Spleen (tissue), 11 donors: Measurements from ENCODE around the gene WDR73. TPM values are rescaled to one million over a fixed set of nuclear protein-coding genes. Genes with fewer than 3 reads are reported as not detected.
A peak's percentile ranks its signal among the peaks of the same experiment; 100 is the strongest.

ENCODE experiments used
- DNase-seq: peaks from one replicate; pipeline ENCODE4 v3.0.0-alpha.2; 2020
- H3K27ac ChIP-seq, 8 donors: fragments of 200-600 bp; sonication (generic) in 7 of 8; 1 replicate in 4 of 8; 2 replicates in 4 of 8; pipeline versions ENCODE4 v1.5.0 to v1.8.0; 2016 to 2021; ENCODE audit warnings: inconsistent platforms in 4 of 8, mild to moderate bottlenecking in 4 of 8, moderate library complexity in 1 of 8
- H3K27me3 ChIP-seq, 7 donors: fragments of 200-600 bp; sonication (generic) in 6 of 7; replicated peaks in 1 of 7; 1 replicate in 4 of 7; 2 replicates in 3 of 7; pipeline versions ENCODE4 v1.5.0 to v1.8.0; 2016 to 2021; ENCODE audit warnings: inconsistent platforms in 3 of 7, mild to moderate bottlenecking in 1 of 7
- H3K36me3 ChIP-seq, 6 donors: fragments of 200-600 bp; sonication (generic) in 5 of 6; 1 replicate in 4 of 6; 2 replicates in 2 of 6; pipeline versions ENCODE4 v1.5.0 to v1.8.0; 2016 to 2021; ENCODE audit warnings: inconsistent platforms in 2 of 6
- H3K4me1 ChIP-seq, 6 donors: fragments of 200-600 bp; sonication (generic) in 5 of 6; 1 replicate in 3 of 6; 2 replicates in 3 of 6; pipeline versions ENCODE4 v1.5.0 to v1.8.0; 2016 to 2021; ENCODE audit warnings: inconsistent platforms in 3 of 6
- H3K4me3 ChIP-seq, 8 donors: fragments of 200-600 bp; sonication (generic) in 7 of 8; 1 replicate in 4 of 8; 2 replicates in 4 of 8; pipeline versions ENCODE4 v1.5.0 to v1.8.0; 2016 to 2021; ENCODE audit warnings: inconsistent platforms in 4 of 8, mild to moderate bottlenecking in 4 of 8, moderate library complexity in 2 of 8
- H3K9me3 ChIP-seq, 8 donors: fragments of 200-600 bp; sonication (generic) in 7 of 8; 1 replicate in 4 of 8; 2 replicates in 4 of 8; pipeline versions ENCODE4 v1.5.0 to v1.8.0; 2016 to 2021; ENCODE audit warnings: inconsistent platforms in 4 of 8
- CTCF ChIP-seq, 11 experiments: fragments of 200-600 bp in 7 of 11; fragments of 450-650 bp in 4 of 11; sonication (generic) in 4 of 11; IDR thresholded peaks in 8 of 11; conservative IDR thresholded peaks in 3 of 11; 1 replicate in 7 of 11; 2 replicates in 4 of 11; pipeline versions ENCODE4 v1.4.0 to v1.8.0; 2016 to 2021; ENCODE audit warnings: antibody characterized with exemption in 11 of 11, inconsistent platforms in 4 of 11, mild to moderate bottlenecking in 1 of 11
- POLR2A ChIP-seq, 3 donors: fragments of 450-650 bp; IDR thresholded peaks; one replicate each; pipeline ENCODE4 v1.5.1; 2017; ENCODE audit warnings: antibody characterized with exemption in 3 of 3, mild to moderate bottlenecking in 1 of 3
- POLR2AphosphoS5 ChIP-seq, 3 donors: sonication (generic); formaldehyde crosslinking; IDR thresholded peaks; one replicate each; pipeline ENCODE4 v1.5.1; 2017; ENCODE audit warnings: antibody characterized with exemption in 3 of 3
- WGBS, 5 donors: extraction: QIAGEN DNeasy Blood & Tissue Kit in 3 of 5; methylation state at CpG; one replicate each; pipeline versions ENCODE4 v1.1.5 to v1.1.7; 2013 to 2018; 5-methylcytosine and 5-hydroxymethylcytosine counted together
- intact Hi-C: fragments of 100-400 bp; cut with DNase I; formaldehyde crosslinking; loops from one replicate; pipeline ENCODE4 v1.15.0; 2023; ENCODE audit warnings: low total_unique reads
- polyA plus RNA-seq, 3 donors: library from polyadenylated mRNA; stranded (reverse); fragments of 200-250 nt; gene quantifications; one replicate each; pipeline ENCODE4 v1.2.1, GENCODE V29; 2013
- total RNA-seq, 7 donors: library from RNA; depleted of rRNA in 3 of 7; stranded (reverse); fragments of >200 nt in 3 of 7; fragmentation: NEBNext Ultra II Directional in 4 of 7; extraction: Animal tissue kit (Norgen Biotek cat#: 25700) in 4 of 7; gene quantifications; one replicate each; pipeline versions ENCODE4 v1.1.0 to v1.2.1, GENCODE V29; 2016 to 2021
- donor health status: healthy with polysubstance abuse.
- donor health status: DM: no; HTN: no; CAD: no; lungs with moderate emphysema.
- donor health status: DM: no; HTN: no; CAD: no.
- donor health status: Bipolar disorder and iron deficiency.
- donor health status: healthy.
- donor health status: DM: no; HTN: no; CAD: no.
- donor health status: DM: yes; HTN: yes; CAD: no.

WDR73 gene
- total and polyA plus RNA-seq, 10 donors: 12.7 to 31.6 (median 24.4) TPM

- H3K4me3 ChIP-seq: no peak overlapping the region
- WGBS, 5 donors: 97 to 100% (median 98%) methylated on average over 2 of the region's 2 CpGs
- H3K4me1 ChIP-seq: peaks cover 6 to 62% (median 24%) of the 10 kb centered on the region in 6 donors
- no peak for DNase-seq
- no peak for TF ChIP-seq CTCF (IDR thresholded peaks at IDR 0.05 in 8 of 11, conservative IDR thresholded peaks at IDR 0.05 in 3 of 11)
- H3K27ac ChIP-seq: peak overlapping the region in 1 of 8 donors; percentile 1
- no peaks in the 10 kb centered on the region for H3K27me3 ChIP-seq
- intact Hi-C loops: loop anchor here (10.0 kb wide), 1 partner anchor 55 kb away; no protein-coding TSS in a partner anchor
- H3K36me3 ChIP-seq: peaks cover 0 to 83% (median 73%) of the 10 kb centered on the region in 6 donors
- no peaks in the 10 kb centered on the region for H3K9me3 ChIP-seq
Measured at GRCh38 chr15:84649706-84650105, 4.4 kb downstream of the WDR73 start.

GRCh38 chr15:84648539-84648938 lies 5.5 kb downstream of the WDR73 start:
- TF ChIP-seq POLR2AphosphoS5 (IDR thresholded peaks at IDR 0.05) (peak in 1 of 3 donors; percentile 7), CTCF (IDR thresholded peaks at IDR 0.05 in 8 of 11, conservative IDR thresholded peaks at IDR 0.05 in 3 of 11) (no peak)
- intact Hi-C loops: no loop called here
- 60 to 71% (median 64%) methylated on average over 3 of the region's 3 CpGs for WGBS, 5 donors
- Histone ChIP-seq H3K4me3 (no peak overlapping the region), H3K27ac (peak overlapping the region in 2 of 8 donors; percentile 1 to 7), H3K36me3 (peaks cover 0 to 94% (median 84%) of the 10 kb centered on the region in 6 donors), H3K4me1 (peaks cover 5 to 54% (median 18%) of the 10 kb centered on the region in 6 donors), H3K9me3 (no peaks in the 10 kb centered on the region), H3K27me3 (no peaks in the 10 kb centered on the region)
- DNase-seq: no peak

- Histone ChIP-seq H3K4me3 (no peak overlapping the region), H3K4me1 (peaks cover 0 to 46% (median 10%) of the 10 kb centered on the region in 6 donors), H3K27ac (no peak overlapping the region), H3K27me3 (no peaks in the 10 kb centered on the region), H3K9me3 (no peaks in the 10 kb centered on the region), H3K36me3 (peaks cover 0 to 100% (median 92%) of the 10 kb centered on the region in 6 donors)
- TF ChIP-seq POLR2AphosphoS5 (IDR thresholded peaks at IDR 0.05): no peak
- no peak for TF ChIP-seq POLR2A (IDR thresholded peaks at IDR 0.05)
- TF ChIP-seq CTCF (IDR thresholded peaks at IDR 0.05 in 8 of 11, conservative IDR thresholded peaks at IDR 0.05 in 3 of 11): no peak
- intact Hi-C loops: no loop called here
- no peak for DNase-seq
Measured at GRCh38 chr15:84647726-84648125, 6.4 kb downstream of the WDR73 start.

GRCh38 chr15:84645997-84646396 lies 8.1 kb downstream of the WDR73 start:
- Histone ChIP-seq H3K9me3 (no peaks in the 10 kb centered on the region), H3K36me3 (peaks cover 0 to 100% (median 98%) of the 10 kb centered on the region in 6 donors), H3K27ac (no peak overlapping the region), H3K4me1 (peaks cover 0 to 29% (median 3%) of the 10 kb centered on the region in 6 donors), H3K4me3 (no peak overlapping the region), H3K27me3 (no peaks in the 10 kb centered on the region)
- 91 to 95% (median 93%) methylated on average over 9 to 10 of the region's 10 CpGs for WGBS, 5 donors
- TF ChIP-seq CTCF (IDR thresholded peaks at IDR 0.05 in 8 of 11, conservative IDR thresholded peaks at IDR 0.05 in 3 of 11): no peak
- peak in 2 of 3 donors; percentile 14 to 18 for TF ChIP-seq POLR2AphosphoS5 (IDR thresholded peaks at IDR 0.05)
- TF ChIP-seq POLR2A (IDR thresholded peaks at IDR 0.05): no peak
- no peak for DNase-seq
- intact Hi-C loops: no loop called here
